Stimulated activated CD4-positive, alpha-beta T cell treated with anti-CD3 and anti-CD28 coated beads, TNF-alpha, amount 100 ng/mL, for 1 hour (primary cell): ENCODE data around the gene NOX4.

Experiments used
- DNase-seq, 3 donors: peaks; one replicate each; pipeline ENCODE4 v3.0.0-alpha.2; 2020; ENCODE audit warnings: low read depth in 3 of 3, low spot score in 1 of 3

Gene NOX4

GRCh38 chr11:89490981-89491690 is at the start of gene NOX4:
Gene NOX4, minus strand, starts transcription at chr11:89491375. Its CDS starts 129 bp downstream, at chr11:89491246.
- no peak for DNase-seq

GRCh38 chr11:89540826-89541225 is 49.7 kb upstream of the NOX4 start:
- no peak for DNase-seq

GRCh38 chr11:89537936-89538335 is 46.8 kb upstream of the NOX4 start:
- no peak for DNase-seq

- no peak for DNase-seq
Measured at GRCh38 chr11:89536926-89537325, 45.8 kb upstream of the NOX4 start.

- no peak for DNase-seq
Measured at GRCh38 chr11:89535221-89535620, 44.0 kb upstream of the NOX4 start.

GRCh38 chr11:89529626-89530380 is 38.6 kb upstream of the NOX4 start:
- no peak for DNase-seq

- DNase-seq = no peak
Measured at GRCh38 chr11:89521792-89522191, 30.6 kb upstream of the NOX4 start.

GRCh38 chr11:89521294-89521693 is 30.1 kb upstream of the NOX4 start:
- no peak for DNase-seq

- no peak for DNase-seq
Measured at GRCh38 chr11:89516496-89516895, 25.3 kb upstream of the NOX4 start.

GRCh38 chr11:89508544-89508943 is 17.4 kb upstream of the NOX4 start:
- no peak for DNase-seq

- no peak for DNase-seq
Measured at GRCh38 chr11:89504270-89504669, 13.1 kb upstream of the NOX4 start.

GRCh38 chr11:89503422-89503821 is 12.2 kb upstream of the NOX4 start:
- DNase-seq = no peak

- no peak for DNase-seq
Measured at GRCh38 chr11:89502301-89502700, 11.1 kb upstream of the NOX4 start.

- DNase-seq = no peak
Measured at GRCh38 chr11:89500336-89500735, 9.2 kb upstream of the NOX4 start.

GRCh38 chr11:89498845-89499448 is 7.8 kb upstream of the NOX4 start:
- no peak for DNase-seq

GRCh38 chr11:89495951-89496350 is 4.8 kb upstream of the NOX4 start:
- no peak for DNase-seq

GRCh38 chr11:89493431-89493830 is 2.3 kb upstream of the NOX4 start:
- DNase-seq = no peak

GRCh38 chr11:89490602-89490980 is 584 bp downstream of the NOX4 start:
- no peak for DNase-seq

GRCh38 chr11:89489930-89490329 is 1.2 kb downstream of the NOX4 start:
- DNase-seq = no peak

GRCh38 chr11:89487016-89487415 is 4.2 kb downstream of the NOX4 start:
- DNase-seq = no peak

GRCh38 chr11:89484896-89485295 is 6.3 kb downstream of the NOX4 start:
- no peak for DNase-seq

GRCh38 chr11:89477175-89477574 is 14.0 kb downstream of the NOX4 start:
- DNase-seq = no peak
